H1 (cell line): ENCODE data around the gene RAB10. TPM values are rescaled to one million over a fixed set of nuclear protein-coding genes. Genes with fewer than 3 reads are reported as not detected.

Experiments
- CTCF ChIA-PET: fragments of 300-600 bp; sonication (Branson Sonifier 250); formaldehyde crosslinking; loops from one replicate; lab custom pipeline; 2021; ENCODE audit not compliant: partially characterized antibody; lab: Charles Lee
- POLR2A ChIA-PET: fragments of 300-600 bp; sonication (Branson Sonifier 250); formaldehyde crosslinking; loops from one replicate; lab custom pipeline; 2021; ENCODE audit warnings: inconsistent platforms; ENCODE audit not compliant: partially characterized antibody; lab: Charles Lee
- DNase-seq, 2 experiments: peaks; one replicate each; pipeline versions ENCODE4 v3.0.0 to v3.0.0-alpha.2; 2010 to 2022; ENCODE audit warnings: low spot score in 2 of 2, low read depth in 1 of 2, mixed read lengths in 1 of 2
- FAIRE-seq: peaks from 2 replicates; lab custom pipeline; 2011; peaks lifted over from hg19 to GRCh38; lab: Jason Lieb, UNC
- H2AFZ ChIP-seq: 2 replicates; pipeline ENCODE4 v1.8.1; 2012; ENCODE audit warnings: low read length, inconsistent platforms
- H2AK5ac ChIP-seq: 2 replicates; pipeline ENCODE4 v1.6.1; 2013; ENCODE audit warnings: low read depth, low read length
- H2BK120ac ChIP-seq: replicated peaks from 2 replicates; pipeline ENCODE3; 2013; ENCODE audit warnings: low read depth, low read length, inconsistent platforms
- H2BK12ac ChIP-seq: 2 replicates; pipeline ENCODE4 v1.6.1; 2013; ENCODE audit warnings: low read depth, low read length
- H2BK15ac ChIP-seq: 2 replicates; pipeline ENCODE4 v1.6.1; 2013; ENCODE audit warnings: low read length
- H2BK20ac ChIP-seq: 2 replicates; pipeline ENCODE4 v1.6.1; 2013; ENCODE audit warnings: low read length
- H2BK5ac ChIP-seq: 2 replicates; pipeline ENCODE4 v1.6.1; 2013; ENCODE audit warnings: low read depth, low read length
- H3K14ac ChIP-seq: 2 replicates; pipeline ENCODE4 v1.6.1; 2013; ENCODE audit warnings: inconsistent platforms; ENCODE audit not compliant: insufficient read length
- H3K18ac ChIP-seq: 2 replicates; pipeline ENCODE4 v1.6.1; 2013; ENCODE audit warnings: low read length; ENCODE audit errors: extremely low read depth
- H3K23ac ChIP-seq: 2 replicates; pipeline ENCODE4 v1.6.1; 2013; ENCODE audit warnings: inconsistent platforms; ENCODE audit not compliant: insufficient read length
- H3K23me2 ChIP-seq: 2 replicates; pipeline ENCODE4 v1.6.1; 2013; ENCODE audit warnings: low read depth, low read length
- H3K27ac ChIP-seq: 2 replicates; pipeline ENCODE4 v1.6.1; 2011; ENCODE audit warnings: low read depth, low read length, inconsistent platforms
- H3K27me3 ChIP-seq, 4 experiments: replicated peaks in 1 of 4; 1 replicate in 1 of 4; 2 replicates in 3 of 4; pipeline versions ENCODE4 v1.6.1 to v1.8.1; 2011 to 2013; ENCODE audit warnings: low read length in 3 of 4, mild to moderate bottlenecking in 3 of 4, inconsistent platforms in 2 of 4, mixed read lengths in 2 of 4, moderate library complexity in 1 of 4; ENCODE audit not compliant: control insufficient read depth in 3 of 4, insufficient read depth in 3 of 4; ENCODE audit errors: extremely low read depth in 1 of 4
- H3K36me3 ChIP-seq, 4 experiments: 2 replicates each; pipeline versions ENCODE4 v1.6.1 to v1.8.1; 2011 to 2013; ENCODE audit warnings: mild to moderate bottlenecking in 4 of 4, low read length in 3 of 4, moderate library complexity in 2 of 4, control low read depth in 1 of 4, inconsistent platforms in 1 of 4; ENCODE audit not compliant: insufficient read depth in 4 of 4, control insufficient read depth in 2 of 4
- H3K4ac ChIP-seq: replicated peaks from 2 replicates; pipeline ENCODE3; 2013; ENCODE audit warnings: low read length, low read depth, mixed read lengths, inconsistent platforms; ENCODE audit not compliant: insufficient read length
- H3K4me1 ChIP-seq, 4 experiments: replicated peaks in 1 of 4; 1 replicate in 1 of 4; 2 replicates in 3 of 4; pipeline versions ENCODE4 v1.6.1 to v1.8.1; 2011 to 2013; ENCODE audit warnings: low read length in 3 of 4, inconsistent platforms in 2 of 4, mixed read lengths in 1 of 4; ENCODE audit not compliant: insufficient read depth in 4 of 4, control insufficient read depth in 3 of 4
- H3K4me2 ChIP-seq, 2 experiments: 2 replicates each; pipeline versions ENCODE4 v1.6.1 to v1.8.1; 2011 to 2013; ENCODE audit warnings: low read depth in 2 of 2, low read length in 2 of 2, control low read depth in 1 of 2, inconsistent platforms in 1 of 2, mild to moderate bottlenecking in 1 of 2; ENCODE audit not compliant: insufficient read depth in 1 of 2
- H3K4me3 ChIP-seq, 4 experiments: fragments of 200-600, 300-600 bp in 1 of 4; sonication (generic), shearing (Covaris generic), sonication (Bioruptor Twin) in 1 of 4; 2 replicates each; pipeline versions ENCODE4 v1.5.1 to v1.8.1; 2011 to 2016; ENCODE audit warnings: low read length in 4 of 4, low read depth in 3 of 4, control low read depth in 2 of 4, inconsistent platforms in 2 of 4, mild to moderate bottlenecking in 2 of 4, mixed read lengths in 1 of 4, moderate library complexity in 1 of 4; ENCODE audit not compliant: insufficient read depth in 2 of 4; ENCODE audit errors: extremely low read depth in 1 of 4
- H3K56ac ChIP-seq: replicated peaks from 2 replicates; pipeline ENCODE3; 2013; ENCODE audit warnings: low read depth, mild to moderate bottlenecking, mixed read lengths, low read length, inconsistent platforms; ENCODE audit not compliant: insufficient read length
- H3K79me1 ChIP-seq: 2 replicates; pipeline ENCODE4 v1.6.1; 2013; ENCODE audit warnings: low read depth, low read length, control low read depth
- H3K79me2 ChIP-seq, 2 experiments: 2 replicates each; pipeline versions ENCODE4 v1.6.1 to v1.8.1; 2012 to 2013; ENCODE audit warnings: low read length in 2 of 2, mild to moderate bottlenecking in 2 of 2, inconsistent platforms in 1 of 2; ENCODE audit not compliant: insufficient read depth in 2 of 2, control insufficient read depth in 1 of 2
- H3K9ac ChIP-seq, 4 experiments: replicated peaks in 1 of 4; 1 replicate in 1 of 4; 2 replicates in 3 of 4; pipeline versions ENCODE4 v1.6.1 to v1.8.1; 2011 to 2013; ENCODE audit warnings: low read depth in 3 of 4, low read length in 3 of 4, control low read depth in 2 of 4, mild to moderate bottlenecking in 2 of 4, moderate library complexity in 2 of 4, inconsistent platforms in 1 of 4; ENCODE audit errors: extremely low read depth in 1 of 4
- H3K9me3 ChIP-seq, 2 experiments: 2 replicates each; pipeline versions ENCODE4 v1.6.1 to v1.8.1; 2012 to 2013; ENCODE audit warnings: mild to moderate bottlenecking in 2 of 2, moderate library complexity in 2 of 2, control low read depth in 1 of 2, inconsistent platforms in 1 of 2, low read depth in 1 of 2, low read length in 1 of 2, mixed read lengths in 1 of 2; ENCODE audit not compliant: insufficient read depth in 2 of 2
- H4K20me1 ChIP-seq, 2 experiments: replicated peaks in 1 of 2; 2 replicates each; pipeline versions ENCODE3 to v1.8.1; 2011 to 2013; ENCODE audit warnings: inconsistent platforms in 2 of 2, low read length in 2 of 2, mild to moderate bottlenecking in 1 of 2; ENCODE audit not compliant: insufficient read depth in 2 of 2, control insufficient read depth in 1 of 2
- H4K5ac ChIP-seq: 2 replicates; pipeline ENCODE4 v1.6.1; 2013; ENCODE audit warnings: low read length, low read depth, mixed read lengths, inconsistent platforms; ENCODE audit not compliant: insufficient read length
- H4K8ac ChIP-seq: 2 replicates; pipeline ENCODE4 v1.8.0; 2013; ENCODE audit warnings: mild to moderate bottlenecking, moderate library complexity, low read length, inconsistent platforms; ENCODE audit not compliant: insufficient read depth; ENCODE audit errors: extremely low read depth
- H4K91ac ChIP-seq: replicated peaks from 2 replicates; pipeline ENCODE3; 2013; ENCODE audit warnings: low read length, mixed read lengths, inconsistent platforms; ENCODE audit not compliant: insufficient read length
- ATF3 ChIP-seq: IDR thresholded peaks from 2 replicates; pipeline ENCODE4 v1.6.1; 2011; ENCODE audit warnings: low read depth, mild to moderate bottlenecking, low read length; ENCODE audit not compliant: insufficient read depth
- CBX8 ChIP-seq: fragments of 300-800, 300-1000 bp; sonication (generic); IDR thresholded peaks from 2 replicates; pipeline ENCODE4 v1.7.1; 2016; ENCODE audit warnings: low read depth, low read length, borderline replicate concordance
- CTBP2 ChIP-seq: IDR thresholded peaks from 2 replicates; pipeline ENCODE4 v1.7.0; 2011; ENCODE audit warnings: borderline replicate concordance, mild to moderate bottlenecking, moderate library complexity, mixed read lengths, low read length; ENCODE audit not compliant: insufficient read depth, insufficient read length
- EP300 ChIP-seq, 2 experiments: IDR thresholded peaks; 1 replicate in 1 of 2; 2 replicates in 1 of 2; pipeline ENCODE4 v1.6.1; 2011 to 2012; ENCODE audit warnings: low read depth in 2 of 2, low read length in 2 of 2, mild to moderate bottlenecking in 2 of 2, borderline replicate concordance in 1 of 2, inconsistent platforms in 1 of 2, moderate library complexity in 1 of 2
- JUND ChIP-seq: IDR thresholded peaks from 2 replicates; pipeline ENCODE4 v1.6.1; 2011; ENCODE audit warnings: mild to moderate bottlenecking, improper control_type of control experiment, low read length
- KDM4A ChIP-seq: IDR thresholded peaks from one replicate; pipeline ENCODE4 v1.7.1; 2012; ENCODE audit warnings: low read depth, mild to moderate bottlenecking, moderate library complexity, low read length, inconsistent platforms; ENCODE audit not compliant: severe bottlenecking
- MAFK ChIP-seq: IDR thresholded peaks from 2 replicates; pipeline ENCODE4 v1.6.1; 2012; ENCODE audit warnings: low read depth, mild to moderate bottlenecking, improper control_type of control experiment, low read length
- NANOG ChIP-seq: IDR thresholded peaks from 2 replicates; pipeline ENCODE4 v1.6.1; 2011; ENCODE audit warnings: low read length, low read depth, mild to moderate bottlenecking, inconsistent platforms; ENCODE audit not compliant: insufficient read depth, poor library complexity, severe bottlenecking
- SIRT6 ChIP-seq: IDR thresholded peaks from one replicate; pipeline ENCODE4 v1.7.1; 2012; ENCODE audit warnings: low read length, inconsistent platforms
- SP1 ChIP-seq: IDR thresholded peaks from 2 replicates; pipeline ENCODE4 v1.6.1; 2011; ENCODE audit warnings: low read depth, low read length
- SP4 ChIP-seq: IDR thresholded peaks from 2 replicates; pipeline ENCODE4 v1.6.1; 2012; ENCODE audit warnings: low read length, inconsistent platforms
- SRF ChIP-seq: IDR thresholded peaks from 2 replicates; pipeline ENCODE4 v1.6.1; 2011; ENCODE audit warnings: mild to moderate bottlenecking, low read depth, low read length, moderate library complexity
- TBP ChIP-seq: IDR thresholded peaks from 2 replicates; pipeline ENCODE4 v1.6.1; 2011; ENCODE audit warnings: low read depth, low read length, improper control_type of control experiment
- TEAD4 ChIP-seq: IDR thresholded peaks from 2 replicates; pipeline ENCODE4 v1.6.1; 2012; ENCODE audit warnings: low read depth, low read length, inconsistent platforms, mixed read lengths
- WGBS, 2 experiments: shearing (Covaris generic) in 1 of 2; methylation state at CpG; one replicate each; pipeline versions ENCODE4 v1.1.6 to v1.1.7; 2013 to 2015; ENCODE audit warnings: low lambda C conversion rate in 2 of 2, mixed read lengths in 2 of 2, inconsistent platforms in 1 of 2, low coverage in 1 of 2, missing lambda C conversion rate in 1 of 2; ENCODE audit not compliant: insufficient replicate concordance in 2 of 2, insufficient coverage in 1 of 2, insufficient read length in 1 of 2; ENCODE audit errors: extremely low coverage in 1 of 2, missing lambda C conversion rate in 1 of 2; 5-methylcytosine and 5-hydroxymethylcytosine counted together
- polyA plus RNA-seq, 7 experiments: library from polyadenylated mRNA; depleted of rRNA in 3 of 7; stranded (reverse) in 5 of 7; unstranded in 2 of 7; fragments of >200 nt in 5 of 7; fragments of 200-250 nt in 2 of 7; gene quantifications; 1 replicate in 5 of 7; 2 replicates in 1 of 7; 4 replicates in 1 of 7; pipeline versions ENCODE4 v1.2.1 to v1.2.3, GENCODE V29; 2011 to 2013; ENCODE audit warnings: missing spikeins in 2 of 7, mixed read lengths in 2 of 7
- total RNA-seq: library from RNA; stranded (reverse); fragmentation: NEBNext Ultra II Directional; extraction: Animal tissue kit (Norgen Biotek cat#: 25700); gene quantifications from 2 replicates; pipeline ENCODE4 v1.2.1, GENCODE V29; 2021

RAB10 gene
- total and polyA plus RNA-seq, 2 of the 8 experiments (the other 6 are each of a cell fraction or from before 2014, with no cell fraction given): 42.6 to 136 TPM

GRCh38 chr2:26077291-26077690 is 43.4 kb downstream of the RAB10 start:
- Histone ChIP-seq H3K4me3 (no peak overlapping the region), H3K23ac (no peak overlapping the region), H3K18ac (no peak overlapping the region), H3K14ac (no peak overlapping the region), H4K20me1 (peaks cover 11 to 14% of the 10 kb centered on the region in 2 experiments), H3K4ac (no peak overlapping the region), H2BK5ac (no peak overlapping the region), H3K4me1 (peaks cover 0 to 11% (median 2%) of the 10 kb centered on the region in 4 experiments; a peak in 4 of 7 replicates), H3K79me2 (peaks cover 0 to 98% of the 10 kb centered on the region in 2 experiments; a peak in 3 of 4 replicates), H4K5ac (no peak overlapping the region), H4K8ac (no peak overlapping the region), H2AK5ac (no peak overlapping the region), H3K27me3 (no peaks in the 10 kb centered on the region), H4K91ac (no peak overlapping the region), H3K4me2 (no peak overlapping the region), H2BK12ac (no peak overlapping the region), H3K27ac (no peak overlapping the region), H3K79me1 (no peaks in the 10 kb centered on the region), H2BK120ac (no peak overlapping the region), H2BK15ac (no peak overlapping the region), H2AFZ (no peak overlapping the region), H2BK20ac (no peak overlapping the region), H3K56ac (no peak overlapping the region), H3K23me2 (no peaks in the 10 kb centered on the region; the same call in 1 of the 2 replicates), H3K9me3 (peaks cover 12 to 13% of the 10 kb centered on the region in 2 experiments), H3K36me3 (peaks cover 0 to 10% (median 5%) of the 10 kb centered on the region in 4 experiments; a peak in 2 of 8 replicates), H3K9ac (no peak overlapping the region)
- no peak for FAIRE-seq
- ChIA-PET CTCF (interaction anchor here (1.5 to 2.0 kb wide), 2 partner anchors 8 to 11 kb away, joined by 6 to 14 read pairs; no protein-coding TSS in a partner anchor), POLR2A (interaction anchor here (6.3 kb wide), 1 partner anchor 43 kb away, joined by 44 read pairs; the partner anchor contains the start of gene RAB10)
- 90% methylated on average over 2 of the region's 2 CpGs; no CpG with 5 or more reads in 1 of the 2 experiments for WGBS, 2 experiments
- DNase-seq: no peak
- TF ChIP-seq EP300 (IDR thresholded peaks at IDR 0.05; ENCODE audit: borderline replicate concordance in 1 of 2, low read depth in 2 of 2, low read length in 2 of 2) (no peak), SRF (no peak), NANOG (no peak), TBP (no peak), MAFK (no peak), SP1 (no peak), JUND (no peak), ATF3 (no peak), SIRT6 (no peak), CBX8 (no peak), KDM4A (no peak), SP4 (no peak), CTBP2 (no peak), TEAD4 (no peak)
